Naive thymus-derived CD4-positive, alpha-beta T cell (primary cell): ENCODE measurements around the gene OR2A7. TPM values are rescaled to one million over a fixed set of nuclear protein-coding genes. Genes with fewer than 3 reads are reported as not detected.
"Not testable (repeated sequence)": the region's sequence is repeated elsewhere in the genome, so short reads cannot be mapped to it uniquely, and the experiment has no call there.

Experiments
- ATAC-seq: fragments of 150-1000 bp; cut with Tn5 transposase; 2 replicates; pipeline ENCODE4 v1.10.0; 2021; ENCODE audit warnings: mild to moderate bottlenecking, moderate library complexity
- CTCF ChIA-PET: fragments of 350-600 bp; sonication (Branson Sonifier 250); formaldehyde crosslinking; loops from one replicate; lab custom pipeline; 2021; ENCODE audit warnings: antibody characterized with exemption; lab: Charles Lee
- POLR2A ChIA-PET: fragments of 350-600 bp; sonication (Branson Sonifier 250); formaldehyde crosslinking; loops from one replicate; lab custom pipeline; 2021; ENCODE audit warnings: antibody characterized with exemption, inconsistent platforms; lab: Charles Lee
- DNase-seq, 9 donors: peaks; one replicate each; pipeline versions ENCODE4 v3.0.0 to v3.0.0-alpha.2; 2020 to 2022; ENCODE audit warnings: mixed read lengths in 1 of 9
- H3K27ac ChIP-seq: one replicate; pipeline ENCODE4 v1.7.0; 2013; ENCODE audit warnings: mild to moderate bottlenecking, low read depth, low read length, moderate library complexity
- H3K27me3 ChIP-seq, 2 donors: one replicate each; pipeline ENCODE4 v1.7.0; 2013; ENCODE audit warnings: low read length in 2 of 2, mild to moderate bottlenecking in 2 of 2, moderate library complexity in 2 of 2; ENCODE audit not compliant: control insufficient read depth in 2 of 2, insufficient read depth in 2 of 2
- H3K36me3 ChIP-seq, 3 experiments: 1 replicate in 2 of 3; 2 replicates in 1 of 3; pipeline ENCODE4 v1.7.0; 2013; ENCODE audit warnings: low read length in 3 of 3, mild to moderate bottlenecking in 3 of 3, moderate library complexity in 1 of 3; ENCODE audit not compliant: insufficient read depth in 3 of 3, control insufficient read depth in 2 of 3
- H3K4me1 ChIP-seq, 2 donors: one replicate each; pipeline ENCODE4 v1.7.0; 2013; ENCODE audit warnings: low read length in 2 of 2, mild to moderate bottlenecking in 2 of 2, moderate library complexity in 1 of 2; ENCODE audit not compliant: control insufficient read depth in 2 of 2, insufficient read depth in 2 of 2
- H3K4me3 ChIP-seq: 2 replicates; pipeline ENCODE4 v1.7.0; 2013; ENCODE audit warnings: mild to moderate bottlenecking, low read length
- H3K9me3 ChIP-seq, 3 experiments: 1 replicate in 2 of 3; 2 replicates in 1 of 3; pipeline ENCODE4 v1.7.0; 2013; ENCODE audit warnings: low read length in 3 of 3; ENCODE audit not compliant: control insufficient read depth in 2 of 3
- H3K27ac Mint-ChIP-seq, 9 donors: one replicate each; pipeline ENCODE4 v1.8.0; 2020 to 2022; ENCODE audit warnings: mixed read lengths in 9 of 9, mild to moderate bottlenecking in 8 of 9, moderate library complexity in 5 of 9, inconsistent platforms in 2 of 9
- H3K27me3 Mint-ChIP-seq, 5 donors: one replicate each; pipeline ENCODE4 v1.8.0; 2021 to 2022; ENCODE audit warnings: mixed read lengths in 5 of 5, mild to moderate bottlenecking in 1 of 5
- H3K36me3 Mint-ChIP-seq, 5 donors: one replicate each; pipeline ENCODE4 v1.8.0; 2020 to 2022; ENCODE audit warnings: mixed read lengths in 5 of 5, mild to moderate bottlenecking in 3 of 5, inconsistent platforms in 1 of 5
- H3K4me1 Mint-ChIP-seq, 7 donors: one replicate each; pipeline ENCODE4 v1.8.0; 2020 to 2022; ENCODE audit warnings: mixed read lengths in 7 of 7, mild to moderate bottlenecking in 3 of 7, inconsistent platforms in 1 of 7
- H3K4me3 Mint-ChIP-seq, 10 donors: one replicate each; pipeline ENCODE4 v1.8.0; 2020 to 2022; ENCODE audit warnings: mild to moderate bottlenecking in 10 of 10, mixed read lengths in 10 of 10, moderate library complexity in 6 of 10, inconsistent platforms in 2 of 10
- H3K9me3 Mint-ChIP-seq, 11 donors: one replicate each; pipeline ENCODE4 v1.8.0; 2020 to 2022; ENCODE audit warnings: mixed read lengths in 11 of 11, mild to moderate bottlenecking in 4 of 11, inconsistent platforms in 1 of 11, moderate library complexity in 1 of 11
- intact Hi-C, 2 donors: fragments of 100-400 bp; cut with micrococcal nuclease; formaldehyde crosslinking; loops; one replicate each; pipeline ENCODE4 v1.15.1; 2023
- polyA plus RNA-seq, 2 donors: library from polyadenylated mRNA; unstranded; fragments of 300-500 nt; fragmentation: Illumina TruSeq; gene quantifications; one replicate each; pipeline ENCODE4 v1.2.3, GENCODE V29; 2021
- total RNA-seq, 6 experiments: library from RNA in 5 of 6; stranded (reverse) in 5 of 6; gene quantifications; 1 replicate in 5 of 6; 2 replicates in 1 of 6; pipeline ENCODE4 v1.2.3 and lab custom pipeline; 2021 to 2026

OR2A7 gene
- total and polyA plus RNA-seq, 7 experiments from 2014 or later: 0.31 to 7.5 (median 3.7) TPM

DNA sequence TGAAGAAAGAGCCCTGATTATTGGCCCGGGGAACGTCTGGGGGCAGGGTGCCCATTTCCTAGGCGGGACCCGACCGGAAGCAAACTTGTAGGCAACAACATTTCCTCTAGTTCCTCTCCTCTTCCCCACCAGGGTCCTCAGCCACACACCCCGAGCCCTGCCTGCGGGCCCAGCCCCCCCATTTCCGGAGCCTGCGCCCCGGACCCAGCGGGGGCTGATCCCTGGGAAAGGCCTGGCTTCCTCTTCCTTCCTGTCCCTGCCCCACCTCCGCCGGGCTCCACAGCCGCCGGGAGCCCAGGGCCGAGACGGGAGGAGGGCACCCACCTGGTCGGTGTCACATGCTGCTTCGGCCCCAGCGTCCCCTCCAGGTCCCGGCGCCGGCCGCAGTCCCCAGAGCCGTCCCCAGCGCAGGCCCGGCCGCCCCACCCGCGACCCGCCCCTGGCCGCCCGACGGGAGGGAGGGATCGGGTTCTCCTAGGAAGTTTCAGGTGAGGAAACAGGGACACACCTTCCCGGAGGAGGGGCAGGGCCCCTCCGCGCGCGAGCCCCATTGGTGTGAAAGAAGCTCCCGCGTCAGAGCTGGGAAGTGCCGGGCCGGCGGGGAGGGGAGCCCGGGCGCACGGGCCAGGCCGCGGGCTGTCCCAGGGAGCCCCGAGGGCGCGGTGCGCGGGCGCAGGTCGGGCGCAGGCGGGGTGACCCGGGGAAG lies 29.4 kb upstream of the OR2A7 start:
- H3K27me3 ChIP-seq, H3K4me3 Mint-ChIP-seq, H3K36me3 Mint-ChIP-seq, H3K4me1 ChIP-seq, H3K27ac Mint-ChIP-seq, H3K27me3 Mint-ChIP-seq, CTCF ChIA-PET, POLR2A ChIA-PET, H3K36me3 ChIP-seq, H3K4me3 ChIP-seq, H3K27ac ChIP-seq, H3K9me3 ChIP-seq, intact Hi-C loops, H3K9me3 Mint-ChIP-seq, H3K4me1 Mint-ChIP-seq: not testable (repeated sequence)
- DNase-seq (peak in 2 of 9 donors; percentile 8 to 21), ATAC-seq (peak; percentile 83)

DNA sequence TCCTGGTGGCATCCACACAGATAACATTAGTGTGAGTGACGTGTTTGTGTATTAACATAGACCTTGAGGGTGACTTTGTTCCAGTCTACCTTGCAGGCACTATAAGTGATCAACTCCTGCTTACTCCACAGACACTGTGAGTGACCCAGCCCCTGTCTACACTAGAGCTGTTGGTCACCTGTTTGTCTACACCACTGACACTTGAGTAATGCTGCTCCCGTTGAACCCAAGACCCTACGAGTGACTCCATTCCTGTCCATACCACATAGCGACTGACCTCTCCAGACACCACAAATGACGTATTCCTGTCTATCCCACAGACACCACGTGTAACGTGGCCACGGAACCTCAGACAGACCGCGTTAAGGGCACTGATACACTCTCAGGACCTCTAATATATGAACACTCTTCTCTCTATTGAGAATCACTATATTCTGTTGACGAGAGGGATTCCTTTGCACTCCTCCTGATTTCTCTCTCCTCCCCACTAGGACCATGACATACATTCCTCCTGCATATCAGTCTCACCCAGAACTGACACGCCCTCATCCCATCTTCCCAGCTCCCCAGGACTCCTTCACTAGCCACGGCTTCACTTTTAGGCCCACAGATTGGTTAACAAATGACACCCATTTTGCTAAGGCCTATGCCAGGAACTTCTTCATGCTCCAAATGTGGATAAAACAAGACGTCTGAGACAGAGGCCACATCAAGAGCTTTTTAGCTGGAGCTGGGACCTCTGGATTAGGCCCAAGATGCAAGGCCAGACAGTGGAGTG lies 28.0 kb upstream of the OR2A7 start:
- H3K4me1 Mint-ChIP-seq, H3K36me3 Mint-ChIP-seq: not testable (repeated sequence)

DNA sequence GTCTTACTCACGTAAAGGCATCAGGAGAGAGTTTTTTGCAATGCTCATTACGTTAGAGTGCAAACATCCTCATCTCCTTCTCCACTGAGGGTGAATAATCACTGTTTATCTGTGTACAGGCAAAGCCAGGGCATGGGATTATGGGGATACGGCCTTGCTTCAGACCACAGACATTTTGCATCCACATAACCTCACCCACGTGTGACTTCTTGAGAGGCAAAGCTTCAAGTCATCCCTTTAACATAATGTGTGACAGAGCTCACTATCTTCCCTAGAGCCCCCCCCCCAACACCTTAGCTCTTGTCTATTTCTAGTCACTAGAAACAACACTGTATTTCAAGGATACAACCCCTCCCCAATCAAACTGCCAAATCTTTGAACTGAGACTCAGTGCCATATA lies 27.0 kb upstream of the OR2A7 start:
- H3K4me1 Mint-ChIP-seq, H3K36me3 ChIP-seq, POLR2A ChIA-PET, H3K4me1 ChIP-seq, intact Hi-C loops, H3K27me3 ChIP-seq, H3K9me3 ChIP-seq, H3K27me3 Mint-ChIP-seq, H3K4me3 Mint-ChIP-seq, CTCF ChIA-PET, H3K36me3 Mint-ChIP-seq, H3K9me3 Mint-ChIP-seq, H3K27ac ChIP-seq, H3K4me3 ChIP-seq, H3K27ac Mint-ChIP-seq: not testable (repeated sequence)
- DNase-seq (peak in 2 of 9 donors; percentile 6 to 14), ATAC-seq (peak; percentile 1)

More for the DNA sequence above, 28.0 kb upstream of the OR2A7 start:
- DNase-seq (peak in 2 of 9 donors; percentile 2 to 16), ATAC-seq (peak; percentile 5)
- H3K27me3 Mint-ChIP-seq, H3K27me3 ChIP-seq, CTCF ChIA-PET, intact Hi-C loops, H3K9me3 Mint-ChIP-seq, H3K4me3 ChIP-seq, POLR2A ChIA-PET, H3K27ac ChIP-seq, H3K9me3 ChIP-seq, H3K36me3 ChIP-seq, H3K4me1 ChIP-seq: not testable (repeated sequence)
- Mint-ChIP-seq H3K4me3 (peak overlapping the region in 3 of 10 donors; percentile 20 to 68 (median 29)), H3K27ac (peak overlapping the region in 4 of 9 donors; percentile 51 to 82 (median 72))

DNA sequence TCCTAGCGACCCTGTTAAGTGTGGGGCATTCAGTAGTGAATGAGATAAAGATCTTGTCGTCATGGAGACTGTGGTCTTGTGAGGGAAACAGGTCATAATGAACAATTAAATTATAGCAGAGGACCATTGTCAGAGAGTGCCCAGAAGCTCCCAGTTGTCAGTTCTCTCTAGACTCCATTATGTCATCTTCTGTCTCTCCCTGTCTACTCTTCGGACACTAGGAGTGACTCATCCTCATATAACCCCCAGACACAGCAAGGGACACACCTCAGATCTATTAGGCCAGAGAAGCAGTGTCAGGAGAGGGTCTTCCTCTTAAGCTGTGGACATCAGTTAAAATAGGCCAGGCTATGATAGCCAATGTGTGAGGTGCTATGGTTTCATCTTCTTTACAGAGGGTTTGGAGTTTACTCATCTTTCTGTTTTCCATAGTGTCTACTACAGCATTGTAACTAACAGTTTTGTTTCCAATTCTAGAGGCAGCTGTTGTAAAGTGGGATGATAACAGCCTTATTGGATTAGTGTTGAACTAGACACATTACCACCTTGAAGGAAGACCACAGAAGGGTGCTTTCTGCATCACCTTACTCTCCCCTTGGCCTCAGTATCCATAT lies 22.7 kb upstream of the OR2A7 start:
- H3K4me3 Mint-ChIP-seq, ATAC-seq, H3K27me3 ChIP-seq, H3K9me3 ChIP-seq, H3K36me3 Mint-ChIP-seq, H3K27ac ChIP-seq, DNase-seq, H3K27ac Mint-ChIP-seq, H3K9me3 Mint-ChIP-seq, POLR2A ChIA-PET, H3K4me3 ChIP-seq, H3K36me3 ChIP-seq, H3K4me1 ChIP-seq, H3K27me3 Mint-ChIP-seq, intact Hi-C loops, H3K4me1 Mint-ChIP-seq, CTCF ChIA-PET: not testable (repeated sequence)

DNA sequence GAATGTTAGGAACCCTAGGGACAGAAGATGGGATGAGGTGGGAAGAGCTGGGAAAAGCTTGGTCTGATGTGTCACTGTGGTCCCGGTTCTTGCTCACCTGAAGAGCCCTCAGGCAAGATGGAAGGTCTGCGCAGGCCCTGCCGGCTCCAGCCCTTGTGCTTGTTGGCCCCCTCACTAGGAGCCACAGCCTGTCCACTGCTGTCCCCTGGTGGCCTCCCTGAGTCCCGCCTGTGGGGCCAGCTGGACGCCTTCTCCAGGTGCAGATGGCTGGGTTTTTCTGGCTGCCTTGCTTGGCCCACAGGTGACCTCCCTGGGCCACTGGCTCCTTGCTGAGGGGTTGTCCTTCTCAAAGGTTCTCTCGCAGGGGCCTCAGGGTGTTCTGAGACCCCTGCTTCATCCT lies 19.1 kb upstream of the OR2A7 start:
- H3K27ac Mint-ChIP-seq, POLR2A ChIA-PET, H3K4me3 Mint-ChIP-seq, H3K27me3 ChIP-seq, H3K4me1 ChIP-seq, H3K36me3 ChIP-seq, DNase-seq, H3K4me3 ChIP-seq, H3K27me3 Mint-ChIP-seq, H3K4me1 Mint-ChIP-seq, H3K27ac ChIP-seq, H3K36me3 Mint-ChIP-seq, intact Hi-C loops, ATAC-seq, H3K9me3 Mint-ChIP-seq, H3K9me3 ChIP-seq, CTCF ChIA-PET: not testable (repeated sequence)

DNA sequence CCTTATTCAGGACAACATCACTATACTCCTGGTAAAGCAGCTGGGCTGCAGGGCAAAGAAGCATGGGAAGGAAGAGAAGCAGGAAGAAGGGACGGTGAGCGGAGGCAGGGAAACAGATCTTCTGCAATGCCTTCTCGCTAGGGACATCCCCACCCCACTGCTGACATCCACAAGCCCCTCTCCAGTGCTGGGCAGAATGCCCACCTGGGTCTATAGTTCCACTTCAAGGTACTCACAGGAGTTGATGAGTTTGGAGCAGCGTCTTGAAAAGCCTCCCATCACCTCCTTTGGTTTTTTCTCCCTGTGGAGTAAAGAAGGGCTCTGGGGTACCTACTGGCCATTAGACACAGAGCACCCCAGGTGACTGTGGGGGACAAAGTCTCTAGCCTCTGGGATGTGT lies 17.9 kb upstream of the OR2A7 start:
- intact Hi-C loops, H3K27me3 Mint-ChIP-seq, H3K4me3 Mint-ChIP-seq, H3K27ac ChIP-seq, DNase-seq, H3K4me1 Mint-ChIP-seq, H3K36me3 Mint-ChIP-seq, POLR2A ChIA-PET, H3K36me3 ChIP-seq, ATAC-seq, CTCF ChIA-PET, H3K27ac Mint-ChIP-seq, H3K9me3 Mint-ChIP-seq, H3K27me3 ChIP-seq, H3K4me1 ChIP-seq, H3K4me3 ChIP-seq, H3K9me3 ChIP-seq: not testable (repeated sequence)
